NCI-H2171 treated with DMSO at 0.1 percent for 48 hours (cell line): ENCODE measurements around the gene MAPT.

ENCODE experiments used
- DNase-seq: peaks from one replicate; lab custom pipeline; 2025; lab: John Stamatoyannopoulos, UW

MAPT gene

DNA sequence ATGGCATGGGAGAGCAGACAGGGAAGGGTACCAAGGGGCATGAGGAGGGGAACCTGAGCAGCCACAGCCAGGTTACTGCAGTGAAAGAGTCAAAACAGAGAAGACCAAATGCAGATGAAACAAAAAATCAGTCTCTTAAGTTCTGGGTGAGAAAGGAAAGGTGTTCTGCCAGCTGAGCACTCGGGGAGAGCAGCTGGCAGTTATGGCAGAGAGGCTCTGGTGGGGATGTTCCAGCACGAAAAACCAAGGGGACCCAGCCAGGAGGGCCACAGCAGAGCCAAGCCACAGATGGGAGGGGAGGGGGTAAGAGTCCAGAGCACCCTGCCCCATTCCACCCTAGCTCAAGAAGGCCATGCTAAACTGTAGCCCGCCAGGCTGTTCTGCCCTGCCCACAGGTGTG, 136.4 kb downstream of the MAPT start:
- DNase-seq, result no peak

DNA sequence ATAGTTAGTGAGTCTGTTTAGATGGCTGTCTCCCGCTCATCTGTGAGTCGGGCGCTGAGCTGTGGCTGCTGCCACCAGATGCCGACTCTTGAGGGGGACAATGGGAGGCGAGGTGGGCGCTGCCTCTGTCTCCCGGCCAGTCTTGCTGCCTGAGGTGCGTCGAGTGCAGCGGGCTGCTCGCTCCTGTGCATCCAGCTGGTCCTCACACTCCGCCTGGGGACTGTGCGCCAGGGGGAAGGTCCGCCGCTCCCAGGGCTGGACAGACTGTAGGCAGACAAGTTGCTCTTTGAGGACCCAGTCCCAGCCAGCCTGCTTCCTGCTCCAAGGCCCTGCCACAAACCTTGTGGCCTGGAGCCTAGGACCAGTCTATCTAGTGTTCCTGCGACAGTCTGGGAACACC, 137.1 kb downstream of the MAPT start:
- DNase-seq, result no peak

DNA sequence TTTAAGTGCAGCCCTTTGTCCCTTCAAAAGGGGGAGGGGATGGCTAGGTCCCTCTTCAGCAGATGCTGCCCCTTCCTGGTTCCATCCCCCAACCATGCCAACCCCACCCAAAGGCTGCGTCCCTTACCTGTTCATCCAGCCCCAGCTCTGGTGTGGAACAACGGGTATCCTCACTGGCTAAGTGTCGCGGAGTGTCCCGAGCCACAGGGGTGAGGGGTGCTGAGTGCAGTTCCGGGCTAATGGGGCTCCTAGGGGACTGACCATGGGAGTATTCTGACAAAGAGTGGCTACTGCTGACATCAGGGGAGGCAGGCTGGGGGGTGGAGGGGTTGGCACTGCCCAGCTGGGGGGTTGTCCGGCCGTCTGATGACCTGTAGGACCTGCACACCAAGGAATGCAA, 137.6 kb downstream of the MAPT start:
- DNase-seq, result no peak

DNA sequence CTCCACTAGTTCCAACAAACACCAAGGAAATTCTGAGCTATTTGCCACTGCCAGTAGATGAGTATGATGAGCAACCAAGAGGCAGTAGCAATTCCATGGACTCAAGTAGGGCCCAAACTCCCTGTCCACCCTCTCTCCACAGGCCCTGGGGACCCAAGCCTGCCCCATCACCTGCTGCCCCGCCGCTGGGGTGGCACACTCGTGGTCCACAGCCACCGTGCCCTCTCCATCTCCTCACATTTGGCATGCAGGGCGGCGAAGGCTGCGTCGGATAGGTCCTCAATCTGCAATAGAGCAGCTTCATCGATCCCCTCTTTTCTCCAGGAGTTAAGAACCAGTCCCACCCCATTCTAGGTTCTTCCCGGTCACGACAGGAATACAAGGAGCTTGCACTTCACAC, 138.6 kb downstream of the MAPT start:
- DNase-seq, result no peak

DNA sequence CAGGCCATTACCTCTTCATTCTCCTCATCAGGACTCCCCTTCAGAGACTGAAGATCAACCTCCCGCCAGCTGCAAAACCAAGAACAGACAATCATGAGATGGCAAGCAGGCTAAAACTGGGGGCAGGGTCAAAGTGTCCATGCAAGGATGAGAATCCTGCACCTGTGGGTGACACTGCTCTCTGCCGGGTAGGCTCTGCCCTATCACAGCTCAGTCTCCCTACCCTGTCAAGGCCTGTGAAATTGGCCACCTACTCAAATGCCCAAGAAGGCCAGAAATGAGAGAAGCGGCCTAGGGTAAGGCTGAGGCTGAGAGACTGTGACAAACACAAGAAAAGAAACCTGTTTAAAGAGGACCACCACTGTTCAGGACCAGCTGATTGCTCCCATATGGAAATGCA, 139.0 kb downstream of the MAPT start:
- no peak for DNase-seq

DNA sequence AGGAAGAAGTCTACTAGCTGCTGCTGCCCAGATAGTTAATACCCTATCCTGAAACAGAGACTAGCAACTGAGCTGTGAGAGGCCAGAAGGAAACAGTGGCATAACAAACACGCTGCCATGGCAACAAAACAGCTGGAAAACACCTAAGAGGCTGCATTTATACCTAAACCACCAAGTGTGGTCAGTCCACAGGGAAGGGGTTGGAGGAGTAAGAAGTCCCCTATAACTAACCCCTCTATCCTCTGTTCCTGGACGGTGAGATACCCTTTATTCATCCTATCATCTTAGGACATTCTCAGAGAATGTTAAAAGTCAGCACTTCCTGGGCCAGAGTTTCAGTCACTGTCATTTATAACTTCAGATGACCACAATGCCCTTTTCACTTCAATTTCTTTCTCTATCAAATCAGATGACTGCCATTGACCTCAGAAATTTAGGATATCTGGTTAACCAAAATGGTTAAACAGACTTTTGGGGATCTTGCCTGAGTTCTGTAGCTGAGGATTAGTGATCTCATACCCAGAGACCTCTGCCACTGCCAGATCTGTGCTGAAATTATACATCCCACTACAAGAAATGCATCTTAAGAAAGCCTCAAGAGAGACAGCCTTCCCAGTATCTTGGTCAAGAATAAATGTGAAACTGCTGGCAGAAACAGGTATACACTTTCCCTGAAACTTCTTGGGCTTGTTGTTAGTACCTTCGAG, 140.9 kb downstream of the MAPT start:
- no peak for DNase-seq

DNA sequence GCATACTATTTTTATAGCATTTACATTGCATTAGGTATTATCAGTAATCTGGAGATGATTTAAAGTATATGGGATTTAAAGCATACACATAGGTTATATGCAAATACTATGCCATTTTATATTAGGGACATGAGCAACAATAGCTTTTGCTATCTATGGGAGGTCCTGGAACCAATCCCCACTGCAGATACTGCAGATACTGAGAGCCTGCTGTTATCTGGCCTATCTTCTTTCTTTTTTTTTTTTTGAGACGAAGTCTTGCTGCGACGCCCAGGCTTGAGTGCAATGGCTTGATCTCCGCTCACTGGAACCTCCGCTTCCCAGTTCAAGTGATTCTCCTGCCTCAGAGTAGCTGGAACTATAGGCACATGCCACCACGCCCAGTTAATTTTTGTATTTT, 142.1 kb downstream of the MAPT start:
- no peak for DNase-seq

DNA sequence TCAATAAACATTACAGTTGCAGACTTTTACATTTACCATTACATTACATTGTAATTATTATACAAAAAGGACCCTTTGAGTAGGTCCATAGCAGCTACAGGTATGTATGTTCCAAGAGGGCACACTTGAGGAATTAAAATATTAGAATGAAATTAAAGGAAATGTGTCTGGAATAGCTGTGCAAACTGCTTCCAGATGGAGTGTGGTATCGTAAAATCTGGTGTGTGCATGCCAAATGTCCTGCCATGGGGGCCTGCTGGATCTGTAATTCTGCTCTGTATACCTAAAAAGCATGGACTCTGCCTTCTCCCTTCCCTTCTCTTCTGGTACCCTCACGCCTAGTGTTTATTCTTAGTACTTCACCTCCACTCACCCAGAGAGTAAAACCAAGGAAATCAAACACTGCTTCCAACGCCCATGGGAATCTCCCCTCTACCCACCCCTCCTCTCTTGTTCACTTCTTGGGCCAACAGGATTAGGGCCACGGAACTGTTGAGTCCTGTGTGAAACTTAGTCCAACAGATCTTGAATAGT, 143.4 kb downstream of the MAPT start:
- no peak for DNase-seq

DNA sequence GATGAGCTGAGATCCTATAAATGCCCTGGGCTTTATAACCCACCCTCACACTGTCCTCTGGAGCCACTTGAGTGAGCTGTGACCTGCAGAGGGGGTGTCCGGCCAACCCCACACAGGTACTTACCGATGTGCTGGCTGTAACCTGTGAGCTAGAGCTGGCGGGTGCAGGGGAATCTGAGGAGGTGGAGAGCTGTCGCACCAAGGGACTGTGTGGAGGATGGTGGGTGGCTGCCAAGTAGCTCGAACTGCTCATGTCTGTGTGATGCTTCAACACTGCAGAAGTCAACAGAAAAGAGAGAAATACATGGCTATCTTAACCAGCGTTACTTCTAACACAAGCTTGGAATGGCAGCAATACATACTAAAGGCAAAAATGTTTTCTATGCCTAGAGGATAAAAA, 144.1 kb downstream of the MAPT start:
- no peak for DNase-seq

DNA sequence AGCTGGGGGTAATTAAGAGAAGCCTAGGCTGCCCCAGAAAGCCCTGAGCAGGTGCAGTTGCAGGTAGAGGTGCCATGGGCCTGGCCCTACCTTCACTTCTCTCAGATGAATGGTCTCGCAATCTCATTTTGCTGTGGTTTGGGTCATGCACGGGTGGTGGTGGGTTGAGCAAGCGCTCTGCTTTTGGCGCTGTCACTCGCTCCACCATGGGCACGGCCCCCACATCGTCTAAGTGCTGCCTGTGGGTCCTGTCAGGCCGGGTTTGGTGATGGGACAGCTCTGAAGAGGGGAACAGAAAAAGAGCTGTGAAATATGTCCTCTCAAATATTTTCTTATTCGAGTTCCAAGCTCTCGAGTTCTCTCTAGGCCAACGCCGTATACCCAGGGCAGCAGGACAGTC, 144.6 kb downstream of the MAPT start:
- no peak for DNase-seq

DNA sequence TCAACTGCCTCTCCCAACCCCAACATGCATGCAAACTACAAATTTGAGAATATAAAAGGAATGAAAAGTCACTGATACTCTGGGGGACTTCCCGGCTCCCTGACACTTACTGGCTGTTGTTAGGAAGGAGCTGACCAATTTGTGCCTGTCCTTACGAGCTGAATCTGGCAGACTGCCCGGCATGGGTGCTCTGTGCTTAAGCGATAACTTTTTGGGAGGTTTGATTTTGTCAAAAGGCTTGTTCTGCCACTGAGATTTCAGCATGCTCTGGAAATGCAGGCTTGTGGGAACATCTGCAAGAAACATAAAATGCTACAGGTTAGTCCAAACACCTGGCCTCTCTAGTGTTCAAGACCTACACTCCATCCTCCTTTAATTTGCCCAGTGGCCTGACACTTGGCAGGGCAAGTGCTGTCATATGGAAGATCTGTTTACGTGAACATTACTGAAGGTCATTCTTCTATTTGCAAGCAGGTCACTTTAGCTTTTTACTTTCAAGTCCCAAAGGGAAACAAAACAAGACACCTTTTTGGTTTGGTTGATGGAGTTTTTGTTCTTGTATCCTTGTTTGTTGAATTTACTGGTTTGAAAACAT, 145.3 kb downstream of the MAPT start:
- DNase-seq, result no peak

DNA sequence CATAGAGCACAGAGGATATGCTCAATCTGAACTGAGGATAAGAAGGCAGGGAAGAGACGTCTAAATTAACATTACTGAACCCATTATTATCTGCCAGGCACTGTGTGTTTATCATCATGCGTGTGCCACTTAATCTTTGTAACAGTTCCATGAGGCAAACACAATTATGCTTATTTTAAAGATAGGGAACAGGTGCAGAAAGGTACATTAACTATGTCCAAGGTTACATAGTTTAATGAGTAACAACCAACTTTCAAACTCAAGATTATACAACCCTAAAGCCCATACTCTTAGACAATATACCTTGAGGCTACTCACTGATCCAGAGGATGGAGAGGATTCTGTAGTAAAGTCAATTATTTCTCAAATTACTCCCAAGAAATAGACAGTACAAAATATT, 147.9 kb downstream of the MAPT start:
- DNase-seq, result no peak

DNA sequence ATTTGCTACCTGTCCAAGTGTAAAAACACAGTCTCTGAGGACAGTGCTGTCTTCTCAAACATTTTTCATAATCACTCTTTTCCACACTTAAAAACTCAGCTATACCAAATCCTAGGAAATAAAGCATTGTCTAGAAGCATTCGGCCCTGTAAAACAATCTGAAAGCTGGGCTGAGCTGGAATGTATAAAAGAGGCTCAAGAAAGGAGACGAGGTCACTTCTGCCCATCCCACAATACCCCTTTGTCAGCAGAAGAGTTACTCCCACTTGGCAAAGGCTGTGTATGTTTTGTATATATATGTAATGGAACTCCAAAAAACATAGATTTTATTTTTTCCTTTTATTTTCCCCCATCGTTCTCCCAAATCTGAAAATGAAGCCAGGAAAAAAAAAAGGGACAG, 148.6 kb downstream of the MAPT start:
- DNase-seq, result no peak

DNA sequence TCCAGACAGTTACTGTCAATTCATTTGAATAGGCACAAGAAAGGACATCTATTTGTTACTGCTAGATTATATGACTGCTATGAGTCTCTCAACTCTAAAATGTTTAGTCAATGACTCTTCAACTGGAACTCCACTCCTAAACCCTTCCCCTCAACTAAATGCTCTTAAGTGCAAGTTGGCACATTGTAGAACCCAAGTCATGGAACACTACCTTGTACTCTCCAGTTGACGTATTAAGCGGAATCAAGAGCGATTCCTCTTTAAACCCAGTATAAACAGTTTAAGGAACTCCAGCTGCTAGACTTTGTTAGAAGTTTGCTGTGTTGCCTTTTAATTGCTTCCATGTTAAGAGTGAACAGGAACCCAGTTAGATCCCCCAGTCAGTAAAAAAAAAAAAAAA, 149.3 kb downstream of the MAPT start:
- DNase-seq, result no peak

DNA sequence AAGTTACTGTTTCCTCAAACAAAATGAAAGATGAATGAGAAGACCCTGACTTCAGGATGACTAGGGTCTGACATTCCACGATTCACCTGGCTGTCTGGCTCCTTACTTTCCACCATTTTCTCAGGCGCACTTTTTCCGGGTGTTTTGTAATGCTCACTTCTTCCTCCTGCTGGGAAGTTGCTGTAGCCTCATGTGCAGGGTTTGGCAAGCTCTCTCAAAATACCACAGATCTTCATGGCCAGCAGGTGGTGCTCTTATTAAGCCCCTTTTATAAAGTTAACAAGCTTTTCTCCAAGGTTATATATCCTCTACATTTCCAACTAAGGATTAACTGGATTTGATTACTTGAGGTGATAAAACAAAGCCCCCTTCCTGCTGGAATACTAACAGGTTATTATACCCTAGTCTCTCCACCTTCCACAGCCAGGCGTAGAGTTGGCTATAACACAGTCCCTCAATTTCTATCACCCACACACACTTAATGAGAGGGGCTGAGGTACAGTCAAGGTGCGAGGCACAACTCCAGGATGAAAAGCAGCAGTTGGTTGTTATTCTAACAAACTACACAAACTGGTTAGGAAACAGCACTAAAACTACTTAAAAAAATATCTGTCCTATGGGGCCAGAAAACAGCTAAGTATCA, 150.1 kb downstream of the MAPT start:
- peak; percentile 76 for DNase-seq

DNA sequence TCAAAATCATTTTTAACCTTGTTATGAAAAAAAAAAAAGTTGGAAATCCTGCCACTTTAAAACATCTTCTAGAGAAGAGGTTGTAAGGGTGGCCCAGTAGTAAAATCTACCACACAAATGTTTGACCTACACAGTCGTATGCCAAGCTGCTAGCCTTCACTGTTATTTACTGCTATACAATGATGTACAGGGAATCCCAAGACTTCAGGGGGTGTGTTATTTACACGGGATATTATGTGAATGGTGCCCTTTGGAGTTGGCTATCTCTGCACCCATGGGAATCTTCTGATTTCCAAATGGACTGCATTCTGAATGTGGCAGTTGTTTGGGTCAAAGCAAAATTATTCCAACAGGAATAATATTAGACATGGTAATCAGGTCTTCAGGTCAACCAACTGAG, 150.6 kb downstream of the MAPT start:
- no peak for DNase-seq

DNA sequence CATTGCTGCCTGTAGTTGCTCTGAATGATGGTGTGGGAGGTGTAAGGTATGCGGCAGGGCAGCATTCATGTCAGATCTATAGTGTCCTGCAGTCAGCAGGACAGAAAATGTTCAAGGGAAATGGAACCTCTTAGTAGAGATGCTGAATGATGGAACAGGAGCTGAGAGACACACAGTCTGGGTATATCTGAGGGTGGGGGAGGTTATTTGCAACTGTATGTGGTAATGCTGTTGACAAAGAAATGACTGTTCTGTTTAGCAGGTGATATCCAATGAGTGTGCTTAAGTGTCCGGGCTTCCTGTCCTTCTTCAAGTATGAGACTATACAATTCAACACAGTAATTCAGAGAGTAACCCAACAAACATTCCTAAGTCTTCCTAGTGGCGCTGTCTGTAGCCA, 151.3 kb downstream of the MAPT start:
- DNase-seq, result no peak

DNA sequence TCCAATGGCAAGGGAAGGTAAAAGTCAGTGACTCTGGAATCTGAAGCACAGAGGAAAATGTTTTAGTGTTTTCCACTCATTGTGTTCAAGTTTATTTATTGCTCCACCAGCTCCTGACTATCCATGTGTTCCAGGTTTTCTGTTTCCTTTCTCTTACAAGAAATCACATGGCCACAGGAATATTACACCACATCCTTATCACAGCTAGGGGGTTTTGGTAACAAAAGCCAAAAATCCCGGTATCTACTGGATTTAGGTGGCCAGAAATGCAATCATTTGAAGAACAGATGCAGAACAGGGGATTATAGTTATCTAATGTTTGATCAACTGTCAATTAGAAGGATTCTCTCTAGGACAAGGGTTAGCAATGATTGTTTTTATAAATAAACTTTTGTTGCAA, 152.6 kb downstream of the MAPT start:
- no peak for DNase-seq

DNA sequence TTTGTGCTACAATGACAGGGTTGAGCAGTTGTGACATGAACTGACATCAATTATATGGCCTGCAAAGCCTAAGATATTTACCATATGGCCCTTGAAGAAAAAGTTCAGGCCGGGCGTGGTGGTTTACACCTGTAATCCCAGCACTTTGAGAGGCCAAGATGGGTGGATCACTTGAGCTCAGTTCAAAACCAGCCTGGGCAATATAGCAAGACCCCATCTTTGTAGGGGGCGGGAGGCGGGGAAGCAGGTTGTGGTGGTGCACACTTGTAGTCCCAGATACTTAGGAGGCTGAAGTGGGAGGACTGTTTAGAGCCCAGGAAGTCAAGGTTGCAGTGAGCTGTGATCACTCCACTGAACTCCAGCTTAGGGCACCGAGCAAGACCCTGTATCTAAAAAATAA, 153.0 kb downstream of the MAPT start:
- DNase-seq, result no peak

DNA sequence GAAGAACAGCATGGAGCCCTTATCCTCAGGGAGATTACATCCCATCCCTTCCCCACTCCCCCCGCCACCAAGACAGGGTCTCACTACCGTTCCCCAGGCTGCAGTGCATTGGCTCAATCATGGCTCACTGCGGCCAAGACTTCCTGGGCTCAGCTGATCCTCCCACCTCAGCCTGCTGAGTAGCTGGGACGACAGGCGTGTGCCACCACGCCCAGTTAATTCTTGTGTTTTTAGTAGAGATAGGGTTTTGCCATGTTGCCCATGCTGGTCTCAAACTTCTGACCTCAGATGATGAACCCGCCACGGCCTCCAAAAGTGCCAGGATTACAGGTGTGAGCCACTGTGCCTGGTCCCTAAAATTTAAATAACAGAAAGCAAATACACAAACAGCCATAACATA, 153.5 kb downstream of the MAPT start:
- DNase-seq, result no peak

DNA sequence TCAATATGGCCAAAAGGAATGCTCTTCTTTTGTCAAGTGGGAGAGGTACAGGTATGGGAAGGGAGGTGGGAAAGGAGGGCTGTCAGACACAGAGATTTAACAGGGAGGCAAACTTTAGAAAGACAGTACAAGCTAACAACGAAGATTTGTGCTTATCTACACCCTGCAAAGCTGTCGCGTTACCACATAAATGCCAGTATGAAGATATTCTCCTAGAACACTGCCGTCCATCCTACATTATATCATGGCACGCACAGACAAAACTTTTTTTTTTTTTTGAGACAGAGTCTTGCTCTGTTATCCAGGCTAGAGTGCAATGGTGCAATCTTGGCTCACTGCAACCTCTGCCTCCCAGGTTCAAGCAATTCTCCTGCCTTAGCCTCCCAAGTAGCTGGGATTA, 155.3 kb downstream of the MAPT start:
- DNase-seq, result no peak

DNA sequence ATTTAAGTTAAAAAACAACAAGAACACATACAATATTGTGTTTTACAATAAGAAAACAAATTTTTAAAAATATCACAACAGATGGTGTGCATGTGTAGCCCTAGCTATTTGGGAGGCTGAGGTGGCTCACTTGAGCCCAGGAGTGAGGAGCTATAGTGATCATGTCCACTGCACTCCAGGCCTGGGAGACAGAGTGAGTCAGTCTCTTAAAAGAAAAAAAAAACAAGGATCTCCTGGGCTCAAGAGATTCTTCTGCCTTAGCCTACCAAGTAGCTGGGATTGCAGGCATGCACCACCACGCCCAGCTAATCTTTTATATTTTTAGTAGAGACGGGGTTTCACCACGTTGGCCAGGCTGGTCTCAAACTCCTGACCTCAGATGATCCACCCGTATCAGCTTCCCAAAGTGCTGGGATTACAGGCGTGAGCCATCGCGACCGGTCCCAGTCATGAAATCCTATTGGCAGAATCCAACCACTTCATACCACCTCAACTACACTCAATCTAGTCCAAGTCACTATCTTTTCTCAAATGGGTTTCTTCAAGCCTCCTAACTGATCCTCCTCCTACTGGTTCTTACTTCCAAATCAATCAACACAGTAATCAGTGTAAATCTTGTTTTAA, 159.7 kb downstream of the MAPT start:
- no peak for DNase-seq

DNA sequence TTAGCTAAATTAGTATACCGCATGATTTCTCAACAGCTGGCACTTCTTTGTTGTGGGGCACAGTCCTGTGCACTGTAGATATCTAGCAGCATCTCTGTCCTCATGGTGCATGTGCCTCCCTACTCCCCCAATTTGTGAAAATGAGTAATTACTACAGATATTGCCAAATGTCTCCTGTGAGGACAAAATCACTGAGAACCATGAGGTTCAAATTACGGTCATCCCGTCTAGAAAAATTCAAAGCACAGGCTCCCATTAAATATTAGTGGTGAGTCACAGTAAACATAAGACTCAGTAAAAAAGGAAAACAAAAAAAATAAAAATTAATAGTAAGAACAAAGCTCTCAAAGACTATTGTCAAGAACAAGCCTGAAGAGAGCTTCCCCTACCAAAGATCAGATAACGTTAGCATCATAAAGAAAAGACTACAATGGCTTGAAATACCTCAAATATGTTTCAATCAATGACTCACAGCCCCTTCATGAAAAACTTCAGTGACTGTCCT, 162.5 kb downstream of the MAPT start:
- no peak for DNase-seq
